Upper lobe of right lung (tissue), 1 donor: ENCODE data around the gene EFCAB7. TPM values are rescaled to one million over a fixed set of nuclear protein-coding genes. Genes with fewer than 3 reads are reported as not detected.

Experiments used
- ATAC-seq: fragments of 200-7000 bp; cut with Tn5 transposase; one replicate; pipeline ENCODE4 v1.9.1; 2020; ENCODE audit warnings: mild to moderate bottlenecking, moderate library complexity
- DNase-seq: peaks from one replicate; pipeline ENCODE4 v3.0.0-alpha.2; 2020
- H3K27ac ChIP-seq: fragments of 200-600 bp; one replicate; pipeline ENCODE4 v1.8.0; 2022
- H3K27me3 ChIP-seq: fragments of 200-600 bp; one replicate; pipeline ENCODE4 v1.8.0; 2022; ENCODE audit warnings: mild to moderate bottlenecking
- H3K36me3 ChIP-seq: fragments of 200-600 bp; one replicate; pipeline ENCODE4 v1.8.0; 2022
- H3K4me1 ChIP-seq: fragments of 200-600 bp; one replicate; pipeline ENCODE4 v1.8.0; 2022
- H3K4me3 ChIP-seq: fragments of 200-600 bp; one replicate; pipeline ENCODE4 v1.8.0; 2022; ENCODE audit warnings: mild to moderate bottlenecking
- H3K9me3 ChIP-seq: fragments of 200-600 bp; one replicate; pipeline ENCODE4 v1.8.0; 2022
- intact Hi-C: fragments of 100-400 bp; cut with DNase I; formaldehyde crosslinking; loops from one replicate; pipeline ENCODE4 v1.11.0; 2022
- total RNA-seq: library from RNA; stranded (reverse); fragmentation: NEBNext Ultra II Directional; extraction: Animal tissue kit (Norgen Biotek cat#: 25700); gene quantifications from one replicate; pipeline ENCODE4 v1.2.1, GENCODE V29; 2021
- TF ChIP-seq, protein P1 (sequence below): fragments of 200-600 bp; IDR thresholded peaks from one replicate; pipeline ENCODE4 v1.8.0; 2022; ENCODE audit warnings: antibody characterized with exemption
- donor health status: DM: no; HTN: yes; CAD: no; lungs with severe emphysema.

Gene EFCAB7
- total RNA-seq, 1 donor from 2014 or later = 6.0 TPM

- Histone ChIP-seq H3K9me3 (no peaks in the 10 kb centered on the region), H3K4me1 (no peaks in the 10 kb centered on the region), H3K27me3 (no peaks in the 10 kb centered on the region), H3K4me3 (no peak overlapping the region), H3K27ac (no peak overlapping the region), H3K36me3 (no peaks in the 10 kb centered on the region)
- intact Hi-C loops = no loop called here
- TF ChIP-seq, protein P1, sequence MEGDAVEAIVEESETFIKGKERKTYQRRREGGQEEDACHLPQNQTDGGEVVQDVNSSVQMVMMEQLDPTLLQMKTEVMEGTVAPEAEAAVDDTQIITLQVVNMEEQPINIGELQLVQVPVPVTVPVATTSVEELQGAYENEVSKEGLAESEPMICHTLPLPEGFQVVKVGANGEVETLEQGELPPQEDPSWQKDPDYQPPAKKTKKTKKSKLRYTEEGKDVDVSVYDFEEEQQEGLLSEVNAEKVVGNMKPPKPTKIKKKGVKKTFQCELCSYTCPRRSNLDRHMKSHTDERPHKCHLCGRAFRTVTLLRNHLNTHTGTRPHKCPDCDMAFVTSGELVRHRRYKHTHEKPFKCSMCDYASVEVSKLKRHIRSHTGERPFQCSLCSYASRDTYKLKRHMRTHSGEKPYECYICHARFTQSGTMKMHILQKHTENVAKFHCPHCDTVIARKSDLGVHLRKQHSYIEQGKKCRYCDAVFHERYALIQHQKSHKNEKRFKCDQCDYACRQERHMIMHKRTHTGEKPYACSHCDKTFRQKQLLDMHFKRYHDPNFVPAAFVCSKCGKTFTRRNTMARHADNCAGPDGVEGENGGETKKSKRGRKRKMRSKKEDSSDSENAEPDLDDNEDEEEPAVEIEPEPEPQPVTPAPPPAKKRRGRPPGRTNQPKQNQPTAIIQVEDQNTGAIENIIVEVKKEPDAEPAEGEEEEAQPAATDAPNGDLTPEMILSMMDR = no peak
- no peak for DNase-seq
- ATAC-seq = no peak
These were observed 77.7 kb downstream of the EFCAB7 start for GRCh38 chr1:63601061-63601460.

GRCh38 chr1:63601463-63601862, 78.1 kb downstream of the EFCAB7 start:
- no peaks in the 10 kb centered on the region for H3K27me3 ChIP-seq
- H3K4me3 ChIP-seq = no peak overlapping the region
- H3K9me3 ChIP-seq = no peaks in the 10 kb centered on the region
- DNase-seq = no peak
- no peak for ATAC-seq
- intact Hi-C loops = no loop called here
- H3K27ac ChIP-seq = no peak overlapping the region
- H3K4me1 ChIP-seq = no peaks in the 10 kb centered on the region
- H3K36me3 ChIP-seq = no peaks in the 10 kb centered on the region
- TF ChIP-seq, protein P1 = no peak

DNA sequence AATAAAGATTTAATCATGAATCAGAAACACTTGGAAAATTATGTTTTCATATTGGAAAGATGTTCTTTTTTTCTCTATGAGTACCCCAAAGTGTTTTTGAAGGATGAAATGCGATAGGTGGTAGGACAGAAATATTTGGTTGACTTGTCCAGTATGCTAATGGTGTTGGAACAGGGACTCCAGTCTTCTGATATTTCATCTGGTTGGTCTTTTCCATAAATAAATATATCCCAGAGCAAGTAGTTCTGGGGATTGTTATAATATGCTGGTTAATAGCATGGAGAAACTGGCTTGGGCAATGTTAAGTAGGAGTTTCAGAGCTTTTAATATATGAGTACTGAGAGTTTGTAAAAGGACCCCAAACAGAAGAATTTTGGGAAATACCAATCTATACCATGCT, 78.6 kb downstream of the EFCAB7 start:
- TF ChIP-seq, protein P1 = no peak
- no peak for ATAC-seq
- DNase-seq = no peak
- no peaks in the 10 kb centered on the region for H3K36me3 ChIP-seq
- no peaks in the 10 kb centered on the region for H3K27me3 ChIP-seq
- no peaks in the 10 kb centered on the region for H3K9me3 ChIP-seq
- H3K4me1 ChIP-seq = no peaks in the 10 kb centered on the region
- H3K27ac ChIP-seq = no peak overlapping the region
- intact Hi-C loops = no loop called here
- H3K4me3 ChIP-seq = no peak overlapping the region

GRCh38 chr1:63602629-63603028, 79.3 kb downstream of the EFCAB7 start:
- no peaks in the 10 kb centered on the region for H3K4me1 ChIP-seq
- no peaks in the 10 kb centered on the region for H3K27me3 ChIP-seq
- H3K4me3 ChIP-seq = no peak overlapping the region
- DNase-seq (no peak), ATAC-seq (no peak)
- H3K36me3 ChIP-seq = no peaks in the 10 kb centered on the region
- no peak overlapping the region for H3K27ac ChIP-seq
- H3K9me3 ChIP-seq = no peaks in the 10 kb centered on the region
- intact Hi-C loops = no loop called here
- TF ChIP-seq, protein P1 = no peak

GRCh38 chr1:63603810-63604209, 80.5 kb downstream of the EFCAB7 start:
- TF ChIP-seq, protein P1 = no peak
- Histone ChIP-seq H3K36me3 (no peaks in the 10 kb centered on the region), H3K27me3 (no peaks in the 10 kb centered on the region), H3K9me3 (no peaks in the 10 kb centered on the region), H3K27ac (no peak overlapping the region), H3K4me1 (no peaks in the 10 kb centered on the region), H3K4me3 (no peak overlapping the region)
- no peak for ATAC-seq
- DNase-seq = no peak
- intact Hi-C loops = no loop called here

GRCh38 chr1:63607322-63607721, 84.0 kb downstream of the EFCAB7 start:
- Histone ChIP-seq H3K4me3 (no peak overlapping the region), H3K9me3 (no peaks in the 10 kb centered on the region), H3K27me3 (no peaks in the 10 kb centered on the region), H3K4me1 (no peaks in the 10 kb centered on the region), H3K27ac (no peak overlapping the region), H3K36me3 (no peaks in the 10 kb centered on the region)
- DNase-seq (no peak), ATAC-seq (no peak)
- TF ChIP-seq, protein P1 = no peak
- intact Hi-C loops = no loop called here
